K562 (cell line): ENCODE results near the gene RHCG. TPM values are rescaled to one million over a fixed set of nuclear protein-coding genes. Genes with fewer than 3 reads are reported as not detected.

Source experiments
- ATAC-seq: fragments of 200-7000 bp; cut with Tn5 transposase; 3 replicates; pipeline ENCODE4 v1.9.1; 2020; ENCODE audit warnings: moderate library complexity
- BruUV-seq: library from RNA; stranded (reverse); fragments of 400-500 nt; replicated peaks from 2 replicates; lab custom pipeline; 2021; lab: Mats Ljungman, UMichigan
- CTCF ChIA-PET: fragments of 300-600 bp; formaldehyde crosslinking; extraction: SDS; loops from one replicate; lab custom pipeline; 2021; ENCODE audit warnings: low intra/inter-chr PET ratio; lab: Yijun Ruan, JAX
- POLR2A ChIA-PET: fragments of 300-600, 350-650 bp; sonication (Branson Sonifier 250); formaldehyde crosslinking; extraction: SDS; loops from one replicate; lab custom pipeline; 2021; ENCODE audit warnings: antibody characterized with exemption, inconsistent platforms; lab: Yijun Ruan, JAX
- DNase-seq, 4 experiments: peaks; one replicate each; pipeline versions ENCODE4 v3.0.0 to v3.0.0-alpha.2; 2011 to 2018; ENCODE audit warnings: low spot score in 3 of 4, mixed read lengths in 3 of 4; ENCODE audit errors: extremely low read depth in 1 of 4
- FAIRE-seq: peaks from 2 replicates; lab custom pipeline; 2011; peaks lifted over from hg19 to GRCh38; lab: Jason Lieb, UNC
- H2AFZ ChIP-seq: 2 replicates; pipeline ENCODE4 v1.6.0; 2011; ENCODE audit warnings: low read depth, low read length, control low read depth, inconsistent platforms
- H3K27ac ChIP-seq: fragments of 200-600 bp; 3 replicates; pipeline ENCODE4 v1.8.0; 2011; ENCODE audit warnings: low read depth, mild to moderate bottlenecking, control low read depth, inconsistent platforms, low read length, moderate library complexity, mixed read lengths; ENCODE audit errors: extremely low read depth
- H3K27me3 ChIP-seq, 2 experiments: fragments of 300-600 bp in 1 of 2; 2 replicates in 1 of 2; 3 replicates in 1 of 2; pipeline versions ENCODE4 v1.6.0 to v1.8.0; 2011; ENCODE audit warnings: inconsistent platforms in 2 of 2, low read length in 2 of 2, mild to moderate bottlenecking in 1 of 2, mixed read lengths in 1 of 2, moderate library complexity in 1 of 2; ENCODE audit not compliant: control insufficient read depth in 2 of 2, insufficient read depth in 2 of 2
- H3K36me3 ChIP-seq: fragments of 300-600 bp; 3 replicates; pipeline ENCODE4 v1.8.0; 2011; ENCODE audit warnings: mild to moderate bottlenecking, low read length, inconsistent platforms; ENCODE audit not compliant: control insufficient read depth, insufficient read depth
- H3K4me1 ChIP-seq, 2 experiments: fragments of 200-600 bp in 1 of 2; replicated peaks in 1 of 2; 2 replicates in 1 of 2; 3 replicates in 1 of 2; pipeline versions ENCODE4 v1.5.1 to v1.8.0; 2011; ENCODE audit warnings: inconsistent platforms in 2 of 2, low read length in 2 of 2, mild to moderate bottlenecking in 1 of 2, mixed read lengths in 1 of 2, moderate library complexity in 1 of 2; ENCODE audit not compliant: control insufficient read depth in 2 of 2, insufficient read depth in 2 of 2
- H3K4me2 ChIP-seq: 2 replicates; pipeline ENCODE4 v1.6.1; 2011; ENCODE audit warnings: low read length, control low read depth, inconsistent platforms, mixed read lengths; ENCODE audit not compliant: insufficient read depth
- H3K4me3 ChIP-seq: fragments of 200-600 bp; sonication (generic), shearing (Covaris generic); 2 replicates; pipeline ENCODE4 v1.5.1; 2016; ENCODE audit warnings: control low read depth, inconsistent platforms
- H3K79me2 ChIP-seq: fragments of 200-600 bp; 3 replicates; pipeline ENCODE4 v1.8.0; 2011; ENCODE audit warnings: low read length, inconsistent platforms; ENCODE audit not compliant: control insufficient read depth, insufficient read depth
- H3K9ac ChIP-seq, 2 experiments: 2 replicates each; pipeline versions ENCODE4 v1.6.0 to v1.6.1; 2011; ENCODE audit warnings: low read depth in 2 of 2, low read length in 2 of 2, control low read depth in 1 of 2, inconsistent platforms in 1 of 2, mild to moderate bottlenecking in 1 of 2, mixed read lengths in 1 of 2; ENCODE audit not compliant: insufficient read depth in 1 of 2
- H3K9me1 ChIP-seq: one replicate; pipeline ENCODE4 v1.6.0; 2011; ENCODE audit warnings: inconsistent platforms, mild to moderate bottlenecking, low read length, moderate library complexity; ENCODE audit not compliant: control insufficient read depth, insufficient read depth
- H3K9me3 ChIP-seq: replicated peaks from 2 replicates; pipeline ENCODE4 v1.5.1; 2011; ENCODE audit warnings: low read depth, low read length, inconsistent platforms; ENCODE audit not compliant: control insufficient read depth, insufficient read depth
- H4K20me1 ChIP-seq: replicated peaks from 2 replicates; pipeline ENCODE4 v1.6.1; 2011; ENCODE audit warnings: low read length, inconsistent platforms, mixed read lengths; ENCODE audit not compliant: control insufficient read depth, insufficient read depth
- GTF2E2 ChIP-seq: fragments of 200-800 bp; sonication (Bioruptor generic); IDR thresholded peaks from 2 replicates; pipeline ENCODE4 v1.6.1; 2016; ENCODE audit warnings: missing genetic modification characterization, missing compliant biosample characterization
- KLF6 ChIP-seq: fragments of 250-450 bp; sonication (Bioruptor Pico); IDR thresholded peaks from 2 replicates; pipeline ENCODE4 v1.4.0; 2020; ENCODE audit warnings: mild to moderate bottlenecking, moderate library complexity, borderline replicate concordance
- ZFP36 ChIP-seq: fragments of 150-350 bp; IDR thresholded peaks from 2 replicates; pipeline ENCODE4 v1.6.1; 2018; ENCODE audit warnings: low read length, low read depth; ENCODE audit not compliant: partially characterized antibody
- WGBS: fragments of 100-300 bp; shearing (Covaris generic); methylation state at CpG from one replicate; pipeline ENCODE4 v1.1.6; 2016; ENCODE audit warnings: low coverage, mixed read lengths; ENCODE audit not compliant: insufficient coverage; ENCODE audit errors: missing lambda C conversion rate; 5-methylcytosine and 5-hydroxymethylcytosine counted together
- in situ Hi-C: fragments of 300-500 bp; cut with MboI; formaldehyde crosslinking; loops from 4 replicates; pipeline ENCODE4 v1.15.0; 2018; ENCODE audit warnings: inconsistent platforms, mixed read lengths
- intact Hi-C: fragments of 100-400 bp; cut with micrococcal nuclease; formaldehyde crosslinking; loops from 2 replicates; pipeline ENCODE4 v1.14.2; 2022
- polyA plus RNA-seq, 8 experiments: library from polyadenylated mRNA; depleted of rRNA in 4 of 8; stranded (reverse) in 5 of 8; unstranded in 3 of 8; fragments of >200 nt; fragmentation: Nextera tagmentation in 2 of 8; fragmentation: Illumina TruSeq in 1 of 8; extraction: Ambion mirVana in 2 of 8; extraction: Trizol in 1 of 8; gene quantifications; 2 replicates each; pipeline versions ENCODE4 v1.2.1 to v1.2.3, GENCODE V29; 2011 to 2014; ENCODE audit warnings: inconsistent platforms in 1 of 8, missing spikeins in 1 of 8
- total RNA-seq, 7 experiments: library from RNA; depleted of rRNA in 6 of 7; stranded (reverse); fragments of >200 nt in 6 of 7; fragmentation: Illumina TruSeq in 2 of 7; extraction: Trizol in 2 of 7; gene quantifications; 2 replicates each; pipeline versions ENCODE4 v1.2.1 to v1.2.3, GENCODE V29; 2011 to 2021; ENCODE audit warnings: low replicate concordance in 1 of 7
- TF ChIP-seq, protein P1 (sequence below): fragments of 250-450 bp; sonication (Bioruptor Pico); IDR thresholded peaks from 2 replicates; pipeline ENCODE4 v1.8.0; 2022; ENCODE audit warnings: moderate library complexity, mild to moderate bottlenecking, inconsistent platforms

The RHCG gene
- total and polyA plus RNA-seq, 9 of the 15 experiments (the other 6 are each of a cell fraction or from before 2014, with no cell fraction given) = not detected

DNA sequence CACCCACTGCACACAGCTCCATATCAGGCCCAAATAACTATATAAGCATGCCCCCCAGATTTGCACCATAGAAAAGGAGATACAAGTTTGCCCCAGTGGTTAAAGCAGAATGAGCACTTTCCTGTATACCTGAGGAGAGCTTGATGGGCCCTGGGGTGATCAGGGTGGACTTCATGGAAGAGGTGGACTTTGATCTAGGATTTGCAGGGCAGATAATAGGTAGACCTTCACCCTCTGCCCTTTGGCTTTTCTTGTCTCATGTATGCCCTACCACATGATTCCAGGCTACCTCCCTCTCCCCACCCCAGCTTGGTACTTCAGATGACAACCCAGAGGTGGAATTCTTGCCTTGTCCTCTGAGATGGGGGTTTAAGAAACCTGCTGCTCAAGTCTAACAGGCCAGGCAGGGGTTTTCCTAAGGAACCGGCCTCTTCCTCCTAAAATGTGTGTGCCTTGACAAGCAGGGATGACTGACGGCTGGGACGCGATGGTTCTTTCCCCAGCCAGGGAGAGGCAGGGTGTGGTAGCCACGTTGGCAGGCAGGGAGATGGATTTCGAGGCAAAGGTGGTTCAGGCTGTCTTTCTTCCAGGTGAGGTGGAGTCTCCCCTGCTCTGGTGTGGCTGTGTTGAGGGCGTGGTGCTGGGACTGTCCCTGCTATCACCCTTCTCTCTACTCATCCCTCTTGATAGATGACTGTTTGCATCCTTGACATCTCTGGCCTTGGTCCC lies 6.6 kb upstream of the RHCG start:
- Histone ChIP-seq H3K9me3 (no peaks in the 10 kb centered on the region), H3K9me1 (peaks cover 6% of the 10 kb centered on the region), H3K27me3 (peaks cover 9 to 40% of the 10 kb centered on the region in 2 experiments; a peak in 3 of 5 replicates), H2AFZ (no peak overlapping the region), H3K4me2 (no peak overlapping the region), H3K9ac (no peak overlapping the region), H3K4me1 (no peaks in the 10 kb centered on the region), H3K27ac (no peak overlapping the region), H4K20me1 (no peaks in the 10 kb centered on the region; the same call in 1 of the 2 replicates), H3K36me3 (no peaks in the 10 kb centered on the region), H3K79me2 (no peaks in the 10 kb centered on the region), H3K4me3 (no peak overlapping the region)
- TF ChIP-seq, protein P1, sequence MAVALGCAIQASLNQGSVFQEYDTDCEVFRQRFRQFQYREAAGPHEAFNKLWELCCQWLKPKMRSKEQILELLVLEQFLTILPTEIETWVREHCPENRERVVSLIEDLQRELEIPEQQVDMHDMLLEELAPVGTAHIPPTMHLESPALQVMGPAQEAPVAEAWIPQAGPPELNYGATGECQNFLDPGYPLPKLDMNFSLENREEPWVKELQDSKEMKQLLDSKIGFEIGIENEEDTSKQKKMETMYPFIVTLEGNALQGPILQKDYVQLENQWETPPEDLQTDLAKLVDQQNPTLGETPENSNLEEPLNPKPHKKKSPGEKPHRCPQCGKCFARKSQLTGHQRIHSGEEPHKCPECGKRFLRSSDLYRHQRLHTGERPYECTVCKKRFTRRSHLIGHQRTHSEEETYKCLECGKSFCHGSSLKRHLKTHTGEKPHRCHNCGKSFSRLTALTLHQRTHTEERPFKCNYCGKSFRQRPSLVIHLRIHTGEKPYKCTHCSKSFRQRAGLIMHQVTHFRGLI = no peak
- no peak for TF ChIP-seq GTF2E2 (tag)
- TF ChIP-seq KLF6 = no peak
- peak; percentile 74 for TF ChIP-seq ZFP36
- no TSS peak for BruUV-seq
- no peak for DNase-seq
- WGBS = 2% methylated on average over 7 of the region's 7 CpGs
- ATAC-seq = no peak
- in situ Hi-C loops = no loop called here
- intact Hi-C loops = no loop called here
- no peak for FAIRE-seq
- CTCF ChIA-PET = no interaction called here
- POLR2A ChIA-PET = interaction anchor here (0.6 kb wide), 1 partner anchor 17 kb away, joined by 3 read pairs; no protein-coding TSS in a partner anchor
